Neural progenitor cell (in vitro differentiated cells): ENCODE results near the gene TRABD2B.

Source experiments
- CTCF ChIP-seq: fragments of 200-600 bp; sonication (generic); IDR thresholded peaks from 2 replicates; pipeline ENCODE4 v1.5.1; 2017; ENCODE audit warnings: antibody characterized with exemption, mild to moderate bottlenecking
- EZH2 ChIP-seq: fragments of 200-600 bp; sonication (generic); IDR thresholded peaks from 2 replicates; pipeline ENCODE4 v1.6.1; 2017; ENCODE audit warnings: antibody characterized with exemption, mild to moderate bottlenecking, moderate library complexity

- no peak for TF ChIP-seq CTCF
- no peak for TF ChIP-seq EZH2
These were observed 55.0 kb downstream of the TRABD2B start for GRCh38 chr1:47942240-47942629.
